ENCODE results near the gene ISOC2. TPM values are rescaled to one million over a fixed set of nuclear protein-coding genes. Genes with fewer than 3 reads are reported as not detected.

The ISOC2 gene
- total and polyA plus RNA-seq, 9 of the 15 experiments (the other 6 are each of a cell fraction or from before 2014, with no cell fraction given): 1.2 to 229 (median 58.3) TPM

GRCh38 chr19:55447421-55448174 lies 13.8 kb downstream of the ISOC2 start (continued):
- TF ChIP-seq MYC (IDR thresholded peaks at IDR 0.05; ENCODE audit: low read depth, low read length): peak; percentile 54; the same call in 1 of the 2 replicates
- no peak for TF ChIP-seq MYC (CRISPR knock-in tag; IDR thresholded peaks at IDR 0.05; ENCODE audit: borderline replicate concordance, low read depth)
- no peak for TF ChIP-seq ILF3 (IDR thresholded peaks at IDR 0.05; ENCODE audit: borderline replicate concordance)
- TF ChIP-seq ZNF639 (CRISPR knock-in tag; conservative IDR thresholded peaks at IDR 0.05 in 1 of 2, IDR thresholded peaks at IDR 0.05 in 1 of 2): no peak
- TF ChIP-seq BCL6 (CRISPR knock-in tag; IDR thresholded peaks at IDR 0.05): no peak
- TF ChIP-seq FOXK2 (conservative IDR thresholded peaks at IDR 0.05 in 1 of 2, IDR thresholded peaks at IDR 0.05 in 1 of 2; ENCODE audit: low read depth in 2 of 2): no peak
- TF ChIP-seq TRIM25 (IDR thresholded peaks at IDR 0.05; ENCODE audit: borderline replicate concordance): no peak
- TF ChIP-seq BRD9 (IDR thresholded peaks at IDR 0.05; ENCODE audit: low read depth, partially characterized antibody): no peak
- TF ChIP-seq ZNF253 (CRISPR knock-in tag; conservative IDR thresholded peaks at IDR 0.05): no peak
- TF ChIP-seq, protein P1, sequence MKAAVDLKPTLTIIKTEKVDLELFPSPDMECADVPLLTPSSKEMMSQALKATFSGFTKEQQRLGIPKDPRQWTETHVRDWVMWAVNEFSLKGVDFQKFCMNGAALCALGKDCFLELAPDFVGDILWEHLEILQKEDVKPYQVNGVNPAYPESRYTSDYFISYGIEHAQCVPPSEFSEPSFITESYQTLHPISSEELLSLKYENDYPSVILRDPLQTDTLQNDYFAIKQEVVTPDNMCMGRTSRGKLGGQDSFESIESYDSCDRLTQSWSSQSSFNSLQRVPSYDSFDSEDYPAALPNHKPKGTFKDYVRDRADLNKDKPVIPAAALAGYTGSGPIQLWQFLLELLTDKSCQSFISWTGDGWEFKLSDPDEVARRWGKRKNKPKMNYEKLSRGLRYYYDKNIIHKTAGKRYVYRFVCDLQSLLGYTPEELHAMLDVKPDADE (conservative IDR thresholded peaks at IDR 0.05; ENCODE audit: control insufficient read depth, low read depth, low read length): no peak
- TF ChIP-seq ZNF695 (CRISPR knock-in tag; IDR thresholded peaks at IDR 0.05): no peak
- TF ChIP-seq, protein P2, sequence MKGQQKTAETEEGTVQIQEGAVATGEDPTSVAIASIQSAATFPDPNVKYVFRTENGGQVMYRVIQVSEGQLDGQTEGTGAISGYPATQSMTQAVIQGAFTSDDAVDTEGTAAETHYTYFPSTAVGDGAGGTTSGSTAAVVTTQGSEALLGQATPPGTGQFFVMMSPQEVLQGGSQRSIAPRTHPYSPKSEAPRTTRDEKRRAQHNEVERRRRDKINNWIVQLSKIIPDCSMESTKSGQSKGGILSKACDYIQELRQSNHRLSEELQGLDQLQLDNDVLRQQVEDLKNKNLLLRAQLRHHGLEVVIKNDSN (CRISPR knock-in tag; IDR thresholded peaks at IDR 0.05): peak; percentile 87
- TF ChIP-seq HNRNPL (IDR thresholded peaks at IDR 0.05; ENCODE audit: low read depth, low read length): 0 out of 2 replicates have a peak, but pooled peaks have one; percentile 28
- TF ChIP-seq BRF2 (IDR thresholded peaks at IDR 0.05; ENCODE audit: borderline replicate concordance, insufficient read depth, insufficient read length): no peak
- no peak for TF ChIP-seq ZNF511 (CRISPR knock-in tag; IDR thresholded peaks at IDR 0.05)
- no peak for TF ChIP-seq SMAD1 (IDR thresholded peaks at IDR 0.05; ENCODE audit: low read depth, low read length, partially characterized antibody)
- TF ChIP-seq NFIX (CRISPR knock-in tag; IDR thresholded peaks at IDR 0.05; ENCODE audit: low read depth): no peak
